SJSA1 (cell line): ENCODE data around the gene N4BP2L1. TPM values are rescaled to one million over a fixed set of nuclear protein-coding genes. Genes with fewer than 3 reads are reported as not detected.
A peak's percentile ranks its signal among the peaks of the same experiment; 100 is the strongest.

Experiments
- DNase-seq, 2 experiments: peaks; one replicate each; pipeline ENCODE4 v3.0.0-alpha.2; 2015 to 2020; ENCODE audit warnings: low spot score in 2 of 2, low read depth in 1 of 2
- H3K27ac ChIP-seq: fragments of 250-450 bp; sonication (Bioruptor Pico); 2 replicates; pipeline ENCODE4 v1.5.1; 2020; ENCODE audit warnings: mild to moderate bottlenecking, moderate library complexity
- H3K27me3 ChIP-seq: fragments of 250-450 bp; sonication (Bioruptor Pico); replicated peaks from 2 replicates; pipeline ENCODE4 v1.5.1; 2020; ENCODE audit warnings: mild to moderate bottlenecking, moderate library complexity
- H3K36me3 ChIP-seq: fragments of 250-450 bp; sonication (Bioruptor Pico); 2 replicates; pipeline ENCODE4 v1.5.1; 2020; ENCODE audit warnings: mild to moderate bottlenecking
- H3K4me1 ChIP-seq: fragments of 250-450 bp; sonication (Bioruptor Pico); replicated peaks from 2 replicates; pipeline ENCODE4 v1.6.1; 2021; ENCODE audit warnings: mild to moderate bottlenecking
- H3K4me3 ChIP-seq: fragments of 250-450 bp; sonication (Bioruptor Pico); 2 replicates; pipeline ENCODE4 v1.5.1; 2020; ENCODE audit warnings: mild to moderate bottlenecking
- H3K9me3 ChIP-seq: fragments of 250-450 bp; sonication (Bioruptor Pico); replicated peaks from 2 replicates; pipeline ENCODE4 v1.5.1; 2020; ENCODE audit warnings: mild to moderate bottlenecking
- total RNA-seq: library from RNA; depleted of rRNA; stranded (reverse); fragments of >200 nt; shearing (Covaris generic); gene quantifications from 2 replicates; pipeline ENCODE4 v1.2.3, GENCODE V29; 2014; rRNA removed

N4BP2L1 gene
- total RNA-seq, result 0.53 TPM in 1 of 2 replicates, not detected in the other

DNA sequence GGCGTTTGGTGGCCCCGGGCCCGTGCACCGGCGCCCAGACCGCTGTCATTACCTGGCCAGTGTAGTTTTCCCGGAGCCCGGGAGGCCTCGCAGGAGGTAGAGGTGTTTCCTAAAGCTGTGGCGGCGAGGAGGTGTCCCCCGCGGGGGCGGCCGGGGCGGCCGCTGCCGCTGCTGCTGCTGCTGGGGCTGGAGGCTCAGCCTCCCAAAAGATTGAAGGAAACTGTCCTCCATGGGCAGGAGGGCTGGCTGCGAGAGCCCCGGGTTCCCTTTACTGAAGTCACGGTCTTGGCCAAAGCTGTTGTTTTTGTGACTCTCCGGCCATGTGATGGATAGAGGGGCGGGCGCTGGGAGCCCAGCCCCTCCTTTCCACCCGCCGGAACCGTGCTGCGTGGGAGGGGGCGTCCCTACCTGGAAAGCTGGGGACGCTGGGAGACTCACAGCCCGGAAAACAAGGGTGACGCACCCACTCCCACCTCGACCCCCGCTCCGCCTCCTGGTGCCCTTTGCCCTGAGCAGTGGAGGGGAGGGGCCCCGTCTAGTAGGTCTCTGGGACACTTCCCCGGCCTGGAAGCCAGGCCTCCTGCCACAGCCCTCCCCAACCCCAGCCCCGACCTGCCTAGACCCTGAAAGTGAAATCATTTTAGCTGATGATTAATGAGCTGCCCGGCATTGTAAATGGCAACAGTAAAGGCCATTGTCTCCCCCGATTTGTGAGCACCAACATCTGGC, at the start of gene N4BP2L1:
N4BP2L1 (minus strand) TSS at position 279 of the 729 bp plus-strand sequence; CDS start at position 231, 48 bp downstream.
- Histone ChIP-seq H3K27ac (no peak within 1 kb of the TSS), H3K27me3 (no peaks in the 10 kb centered on the region), H3K9me3 (no peaks in the 10 kb centered on the region), H3K4me1 (peaks cover 12% of the 10 kb centered on the region), H3K4me3 (peak within 1 kb of the TSS; percentile 58), H3K36me3 (no peaks in the 10 kb centered on the region)
- DNase-seq, result peak; percentile 27 to 40

- Histone ChIP-seq H3K36me3 (no peaks in the 10 kb centered on the region), H3K4me1 (no peaks in the 10 kb centered on the region), H3K27ac (no peak overlapping the region), H3K4me3 (no peak overlapping the region), H3K27me3 (no peaks in the 10 kb centered on the region), H3K9me3 (no peaks in the 10 kb centered on the region)
- no peak for DNase-seq
Measured at GRCh38 chr13:32476892-32477291, 49.0 kb upstream of the N4BP2L1 start.

GRCh38 chr13:32476021-32476731, 48.2 kb upstream of the N4BP2L1 start:
- Histone ChIP-seq H3K27ac (no peak overlapping the region), H3K9me3 (no peaks in the 10 kb centered on the region), H3K4me3 (no peak overlapping the region), H3K4me1 (no peaks in the 10 kb centered on the region), H3K36me3 (no peaks in the 10 kb centered on the region), H3K27me3 (no peaks in the 10 kb centered on the region)
- DNase-seq, result no peak

GRCh38 chr13:32474999-32475792, 47.3 kb upstream of the N4BP2L1 start:
- no peaks in the 10 kb centered on the region for H3K9me3 ChIP-seq
- no peak overlapping the region for H3K4me3 ChIP-seq
- H3K27ac ChIP-seq, result no peak overlapping the region
- no peaks in the 10 kb centered on the region for H3K27me3 ChIP-seq
- DNase-seq, result no peak
- H3K4me1 ChIP-seq, result no peaks in the 10 kb centered on the region
- no peaks in the 10 kb centered on the region for H3K36me3 ChIP-seq

GRCh38 chr13:32473650-32474049, 45.7 kb upstream of the N4BP2L1 start:
- no peaks in the 10 kb centered on the region for H3K36me3 ChIP-seq
- H3K4me3 ChIP-seq, result no peak overlapping the region
- H3K27ac ChIP-seq, result no peak overlapping the region
- H3K27me3 ChIP-seq, result no peaks in the 10 kb centered on the region
- H3K9me3 ChIP-seq, result no peaks in the 10 kb centered on the region
- H3K4me1 ChIP-seq, result no peaks in the 10 kb centered on the region
- no peak for DNase-seq

DNA sequence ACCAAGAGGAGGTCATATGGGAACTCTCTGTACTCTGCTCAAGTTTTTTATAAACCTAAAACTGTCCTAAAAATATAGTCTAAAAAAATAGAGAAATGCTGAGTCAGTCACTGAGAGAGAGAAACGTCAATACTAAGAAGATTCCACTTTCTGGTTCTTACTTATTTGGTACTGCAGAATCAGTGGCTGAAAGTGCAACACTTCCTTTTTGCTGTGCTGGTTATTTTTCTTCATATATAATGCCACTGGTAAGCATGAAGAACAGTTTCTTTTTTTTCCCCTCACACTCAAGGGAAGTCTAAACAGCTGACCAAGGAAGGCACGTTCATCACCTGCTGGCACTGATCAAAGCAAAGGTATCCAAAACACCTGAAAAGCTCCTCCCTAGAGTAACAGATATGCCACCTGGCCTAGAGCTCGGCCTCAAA, 44.3 kb upstream of the N4BP2L1 start:
- DNase-seq, result no peak
- Histone ChIP-seq H3K27ac (no peak overlapping the region), H3K36me3 (no peaks in the 10 kb centered on the region), H3K4me3 (no peak overlapping the region), H3K27me3 (no peaks in the 10 kb centered on the region), H3K4me1 (no peaks in the 10 kb centered on the region), H3K9me3 (no peaks in the 10 kb centered on the region)

GRCh38 chr13:32471187-32471922, 43.4 kb upstream of the N4BP2L1 start:
- Histone ChIP-seq H3K27ac (no peak overlapping the region), H3K4me3 (no peak overlapping the region), H3K4me1 (no peaks in the 10 kb centered on the region), H3K27me3 (no peaks in the 10 kb centered on the region), H3K9me3 (no peaks in the 10 kb centered on the region), H3K36me3 (no peaks in the 10 kb centered on the region)
- no peak for DNase-seq

DNA sequence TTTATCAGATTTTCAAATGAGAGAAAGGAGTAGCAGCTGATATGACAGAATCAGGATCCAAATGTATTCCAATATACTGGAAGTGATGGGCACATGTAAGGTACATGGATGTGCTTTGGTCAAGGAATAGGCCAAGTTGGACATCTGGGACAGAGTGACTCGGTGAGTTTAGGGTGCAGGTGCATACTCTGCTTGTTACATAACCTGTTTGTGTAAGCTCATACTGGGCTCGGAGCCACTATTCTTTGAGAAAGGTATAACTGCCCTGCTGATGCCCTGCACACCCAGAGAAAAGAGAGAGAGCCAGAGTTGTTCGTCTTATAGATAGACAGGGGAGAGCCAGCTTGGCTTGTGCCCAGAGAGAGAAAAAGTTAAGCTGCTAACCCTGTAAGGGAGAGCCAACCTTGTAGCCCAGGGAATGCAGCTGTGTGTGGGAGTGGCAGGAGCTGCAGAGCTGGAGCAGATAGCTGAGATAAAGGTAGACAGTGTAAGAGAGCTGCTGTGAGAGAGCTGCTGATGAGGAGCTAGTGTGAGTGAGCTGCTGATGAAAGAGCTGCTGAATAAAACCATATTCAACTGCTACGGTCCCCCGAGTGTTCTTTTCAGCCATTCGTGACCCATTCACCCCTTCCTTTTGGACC, 40.7 kb upstream of the N4BP2L1 start:
- DNase-seq, result no peak
- Histone ChIP-seq H3K9me3 (no peaks in the 10 kb centered on the region), H3K4me3 (no peak overlapping the region), H3K36me3 (no peaks in the 10 kb centered on the region), H3K4me1 (no peaks in the 10 kb centered on the region), H3K27me3 (no peaks in the 10 kb centered on the region), H3K27ac (no peak overlapping the region)

GRCh38 chr13:32456591-32456990, 28.7 kb upstream of the N4BP2L1 start:
- no peaks in the 10 kb centered on the region for H3K9me3 ChIP-seq
- H3K4me3 ChIP-seq, result no peak overlapping the region
- no peaks in the 10 kb centered on the region for H3K4me1 ChIP-seq
- no peaks in the 10 kb centered on the region for H3K36me3 ChIP-seq
- no peak for DNase-seq
- H3K27me3 ChIP-seq, result no peaks in the 10 kb centered on the region
- H3K27ac ChIP-seq, result no peak overlapping the region

- H3K4me3 ChIP-seq, result no peak overlapping the region
- H3K4me1 ChIP-seq, result no peaks in the 10 kb centered on the region
- H3K27me3 ChIP-seq, result no peaks in the 10 kb centered on the region
- H3K27ac ChIP-seq, result no peak overlapping the region
- no peaks in the 10 kb centered on the region for H3K36me3 ChIP-seq
- no peak for DNase-seq
- H3K9me3 ChIP-seq, result no peaks in the 10 kb centered on the region
Measured at GRCh38 chr13:32455594-32455903, 27.6 kb upstream of the N4BP2L1 start.

DNA sequence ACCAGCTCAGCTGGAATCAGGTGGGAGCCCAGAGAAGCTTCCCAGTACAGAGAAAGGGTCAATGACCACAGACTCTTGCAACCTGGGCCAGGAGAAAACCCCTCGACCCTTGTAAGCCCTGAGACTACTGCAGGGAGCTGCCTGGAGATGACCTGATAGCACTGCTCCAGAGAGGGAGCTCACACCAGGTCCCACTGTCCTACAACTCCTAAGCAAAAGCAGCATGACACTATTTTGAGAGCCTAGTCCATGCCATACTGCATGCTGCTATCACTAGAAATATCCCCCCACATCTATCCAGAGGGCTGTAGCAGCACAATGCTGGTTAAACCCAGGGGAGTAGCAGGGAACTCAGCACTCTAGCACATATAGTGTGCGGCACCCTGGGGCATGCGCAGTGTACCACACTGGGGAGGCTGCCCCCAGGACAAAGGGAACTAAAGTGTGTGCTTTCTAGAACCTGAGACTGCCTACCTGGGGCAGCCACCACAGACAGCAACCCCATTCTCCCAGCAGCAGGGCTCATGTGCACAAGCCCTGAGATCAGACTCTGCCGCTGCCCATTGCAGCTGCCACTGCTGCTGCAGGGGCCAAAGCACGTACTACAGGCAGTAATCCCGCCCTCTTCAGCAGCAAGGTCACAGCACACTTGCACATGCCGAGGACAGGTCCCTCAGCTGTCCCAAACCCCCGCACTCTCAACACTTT, 27.1 kb upstream of the N4BP2L1 start:
- no peak for DNase-seq
- no peaks in the 10 kb centered on the region for H3K27me3 ChIP-seq
- no peak overlapping the region for H3K27ac ChIP-seq
- H3K4me1 ChIP-seq, result no peaks in the 10 kb centered on the region
- no peaks in the 10 kb centered on the region for H3K9me3 ChIP-seq
- no peaks in the 10 kb centered on the region for H3K36me3 ChIP-seq
- no peak overlapping the region for H3K4me3 ChIP-seq

GRCh38 chr13:32453981-32454380, 26.1 kb upstream of the N4BP2L1 start:
- H3K27ac ChIP-seq, result no peak overlapping the region
- no peak for DNase-seq
- no peaks in the 10 kb centered on the region for H3K4me1 ChIP-seq
- H3K9me3 ChIP-seq, result no peaks in the 10 kb centered on the region
- H3K4me3 ChIP-seq, result no peak overlapping the region
- no peaks in the 10 kb centered on the region for H3K36me3 ChIP-seq
- no peaks in the 10 kb centered on the region for H3K27me3 ChIP-seq

DNA sequence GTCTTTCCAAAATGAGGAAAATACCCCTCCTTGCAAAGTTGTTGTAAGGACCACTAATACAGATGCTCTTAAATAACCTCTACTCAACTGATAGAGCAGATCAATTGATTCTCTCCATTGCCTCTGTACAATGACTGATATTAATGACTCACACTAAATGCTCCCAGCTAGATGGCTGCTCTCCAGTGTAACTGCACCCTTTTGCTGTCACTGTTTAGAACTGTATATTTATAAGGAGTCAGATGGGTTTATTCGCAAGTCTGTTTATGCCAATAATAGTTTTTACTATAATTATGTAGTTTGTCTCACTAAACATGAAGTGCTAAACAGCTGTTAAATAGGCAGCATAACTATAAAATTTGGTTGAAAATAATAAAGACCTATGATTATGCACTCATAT, 21.0 kb upstream of the N4BP2L1 start:
- Histone ChIP-seq H3K27me3 (no peaks in the 10 kb centered on the region), H3K36me3 (no peaks in the 10 kb centered on the region)
- no peak for DNase-seq

More for the DNA sequence above, 21.0 kb upstream of the N4BP2L1 start:
- H3K9me3 ChIP-seq, result no peaks in the 10 kb centered on the region
- no peaks in the 10 kb centered on the region for H3K4me1 ChIP-seq
- no peak overlapping the region for H3K4me3 ChIP-seq
- H3K27ac ChIP-seq, result no peak overlapping the region
